HG03175 (cell line): Measurements from ENCODE around the gene TM9SF3.
"Not testable (repeated sequence)": the region's sequence is repeated elsewhere in the genome, so short reads cannot be mapped to it uniquely, and the experiment has no call there.

Source experiments
- ATAC-seq: cut with Tn5 transposase; IDR thresholded peaks from one replicate; pipeline ENCODE4 v1.9.1; 2021; ENCODE audit warnings: mild to moderate bottlenecking, moderate library complexity; ENCODE audit not compliant: unreplicated experiment

TM9SF3 gene

DNA sequence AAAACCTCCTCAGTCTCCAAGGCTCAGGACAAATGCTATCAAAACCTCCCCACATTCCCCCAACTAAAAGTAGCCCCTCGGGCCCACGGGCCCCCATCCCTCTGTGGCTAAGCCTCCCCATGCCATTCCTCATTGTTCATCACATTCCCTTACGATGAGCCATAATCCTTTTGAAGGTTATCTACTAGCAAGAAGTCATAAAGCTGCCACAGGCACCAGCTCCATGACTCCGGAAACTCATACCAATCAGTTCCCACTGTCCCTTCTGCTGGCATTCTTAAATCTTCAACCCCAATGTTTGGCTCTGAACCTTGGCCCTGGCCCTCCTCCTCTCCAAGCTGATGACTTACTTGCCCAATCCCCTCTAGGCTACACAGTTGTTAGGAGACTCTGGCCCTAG lies 19.4 kb upstream of the TM9SF3 start:
- ATAC-seq = no peak

DNA sequence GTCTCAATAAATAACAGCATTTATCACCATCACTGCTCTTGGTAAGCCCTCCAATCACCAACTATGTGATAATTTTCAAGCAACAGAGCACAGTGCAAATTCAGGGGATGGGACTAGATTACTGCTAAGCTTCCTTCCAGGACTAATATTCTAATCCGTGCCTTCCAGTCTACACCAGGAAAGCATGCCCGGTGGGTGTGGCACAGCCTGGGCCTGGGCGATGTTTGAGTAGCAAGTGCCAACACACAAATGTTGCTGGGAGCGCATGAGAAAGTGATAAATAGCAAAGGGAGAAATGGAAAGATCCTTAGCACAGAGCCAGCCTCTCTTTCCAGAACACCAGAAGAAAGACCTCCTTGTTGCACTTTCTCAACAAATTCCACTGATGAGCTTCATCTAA lies 13.5 kb upstream of the TM9SF3 start:
- ATAC-seq = no peak

DNA sequence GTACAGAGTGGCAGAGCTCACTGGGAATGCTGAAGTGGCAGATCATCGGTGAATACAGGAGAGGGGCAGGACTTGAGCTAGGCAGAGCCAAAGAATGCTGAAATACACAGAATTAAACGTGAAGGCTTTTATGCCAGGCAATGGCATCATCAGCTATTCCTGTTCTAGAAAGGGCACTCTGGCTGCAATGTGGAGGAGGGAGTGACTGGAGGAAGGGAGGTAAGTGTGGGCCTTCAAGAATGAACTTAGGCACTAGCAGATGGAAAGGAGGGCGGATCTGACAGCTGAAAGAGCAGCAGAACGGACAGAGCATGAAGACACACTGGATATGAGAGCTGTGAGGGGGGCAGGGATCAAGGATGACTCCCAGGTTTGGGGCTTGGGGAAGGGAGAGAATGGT lies 12.0 kb upstream of the TM9SF3 start:
- ATAC-seq = no peak

DNA sequence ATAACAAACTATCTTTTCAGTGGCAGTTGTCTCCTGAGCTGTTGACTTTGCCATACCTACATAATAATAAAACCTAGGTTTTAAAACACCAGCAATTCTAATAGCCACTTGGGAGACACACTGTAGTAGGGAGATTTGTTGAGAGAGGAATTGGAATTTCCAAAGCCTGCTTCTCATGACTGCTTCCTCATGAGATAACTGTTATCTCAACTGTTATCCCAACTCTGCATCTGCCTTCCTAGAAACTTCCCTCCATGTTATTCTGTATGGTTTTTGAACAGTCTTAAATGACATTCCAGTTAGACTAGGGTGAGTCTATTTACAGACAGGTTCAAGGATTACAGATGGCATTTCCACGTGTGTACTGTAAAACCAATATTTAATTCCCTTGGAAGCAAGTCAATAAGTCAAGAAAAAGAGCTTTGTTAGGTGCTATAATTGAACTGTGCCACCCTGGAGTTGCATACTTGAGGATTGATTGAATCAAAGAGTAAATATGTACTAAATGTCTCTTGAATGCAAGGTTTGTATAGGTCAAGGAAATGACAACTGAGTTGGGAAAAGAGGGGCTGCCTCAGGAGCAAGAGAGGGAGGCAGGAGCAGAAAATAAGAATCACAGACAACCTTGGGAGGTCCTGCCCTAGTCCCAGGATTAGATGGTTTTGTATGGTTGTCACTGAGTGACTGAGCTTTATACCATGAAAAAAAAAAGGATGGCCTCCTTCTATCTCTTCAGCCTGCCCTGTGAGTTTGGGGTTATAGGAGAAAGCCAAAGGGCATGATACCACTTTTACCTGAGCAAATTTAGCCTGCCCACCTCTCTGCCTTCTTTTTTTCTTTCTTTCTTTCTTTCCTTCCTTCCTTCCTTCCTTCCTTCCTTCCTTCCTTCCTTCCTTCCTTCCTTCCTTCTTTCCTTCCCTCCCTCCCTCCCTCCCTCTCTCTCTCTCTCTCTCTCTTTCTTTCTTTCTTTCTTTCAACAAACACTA lies 9.9 kb upstream of the TM9SF3 start:
- no peak for ATAC-seq

DNA sequence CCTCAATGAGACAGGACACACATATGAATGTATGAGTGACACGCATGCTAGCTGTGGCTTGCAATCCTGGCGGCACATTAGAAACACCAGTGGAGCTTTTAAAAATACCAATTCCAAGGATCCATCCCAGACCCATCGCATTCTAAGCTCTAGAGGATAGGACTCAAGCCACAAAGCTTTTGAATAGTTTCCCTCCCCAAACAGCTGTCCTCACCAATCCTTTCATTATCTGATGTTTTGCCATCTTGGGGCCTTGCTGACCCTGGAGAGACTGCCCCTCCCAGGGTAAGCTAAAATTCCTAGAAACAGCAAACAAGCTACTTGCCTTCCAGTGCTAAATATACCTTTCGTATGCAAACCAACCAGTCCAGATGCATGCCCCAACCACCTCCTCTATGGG lies 8.9 kb upstream of the TM9SF3 start:
- no peak for ATAC-seq

DNA sequence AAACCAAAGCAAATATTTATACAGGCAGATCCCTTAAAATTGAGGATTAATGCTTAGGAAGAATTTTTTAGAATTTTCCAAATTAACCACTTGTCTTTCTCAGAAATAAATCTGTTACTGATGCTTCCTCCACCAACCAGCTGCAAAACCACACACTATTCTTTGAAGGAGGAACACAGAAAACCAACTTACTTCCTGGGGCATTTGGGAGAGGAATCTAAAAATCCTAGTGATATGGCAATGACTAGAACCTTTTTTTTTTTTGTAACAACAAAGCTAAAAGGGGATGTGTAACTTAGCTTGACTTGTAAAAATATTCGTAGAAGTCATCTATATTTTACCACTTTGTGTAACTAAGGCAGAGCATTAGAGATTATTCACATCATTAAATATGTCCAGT lies 5.1 kb upstream of the TM9SF3 start:
- ATAC-seq = no peak

DNA sequence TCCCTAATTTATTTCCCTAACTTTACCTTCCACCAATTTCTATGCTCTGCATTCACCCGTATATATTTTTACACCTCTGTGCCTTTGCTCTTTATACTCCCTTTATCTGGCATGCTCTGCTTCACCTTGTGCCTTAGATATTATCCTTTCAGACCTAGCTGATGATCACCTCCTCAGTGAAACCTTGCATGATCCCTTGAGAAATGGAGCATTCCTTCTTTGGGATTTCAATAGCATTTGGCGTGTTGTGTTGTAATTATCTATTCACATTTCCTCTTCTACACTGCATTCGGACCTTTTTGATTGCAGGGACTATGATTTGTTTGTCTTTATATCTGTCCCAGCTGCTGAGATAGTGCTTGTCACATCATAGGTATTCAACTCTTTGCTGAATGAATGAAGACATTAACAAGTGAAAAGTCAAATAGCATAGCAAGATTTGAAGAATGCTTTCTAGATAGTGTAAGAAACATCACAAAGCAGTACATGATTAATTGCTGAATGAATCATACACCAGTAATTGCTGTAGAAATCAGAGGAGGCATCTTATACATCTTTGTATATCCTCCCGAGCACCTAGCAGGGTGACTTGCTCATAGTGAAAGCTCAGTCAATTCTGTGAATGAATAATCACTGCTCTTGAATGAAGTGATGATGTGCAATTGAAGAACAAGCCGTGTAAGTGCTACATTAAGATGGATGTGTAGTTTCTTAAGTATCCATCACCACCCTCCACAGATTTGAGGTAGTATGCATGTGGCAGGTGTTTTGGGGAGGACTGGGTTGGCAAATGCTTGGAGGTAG lies 2.0 kb upstream of the TM9SF3 start:
- peak; percentile 46 for ATAC-seq

DNA sequence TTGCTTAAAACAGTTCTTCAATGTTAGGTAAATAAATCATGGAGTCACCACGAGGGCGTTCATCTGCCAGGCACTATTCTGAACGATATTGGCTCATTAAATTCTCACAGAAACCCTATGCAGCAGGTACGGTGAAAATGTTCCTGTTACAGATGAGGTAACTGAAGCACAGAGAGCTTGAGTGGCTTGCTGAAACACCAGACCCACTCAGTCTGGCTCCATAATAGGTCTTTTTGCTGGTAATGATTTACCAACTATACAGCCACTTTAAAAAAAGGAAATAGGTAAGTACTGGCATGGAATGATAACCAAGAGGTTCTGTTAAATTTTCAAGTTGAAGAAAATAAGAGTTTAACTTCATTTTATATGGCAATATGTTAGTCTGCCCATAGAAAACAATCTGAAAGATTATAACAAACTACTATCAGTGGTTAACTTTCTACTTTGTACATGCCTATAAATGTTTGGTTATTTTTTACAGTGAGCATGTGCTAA lies 1.3 kb upstream of the TM9SF3 start:
- no peak for ATAC-seq

DNA sequence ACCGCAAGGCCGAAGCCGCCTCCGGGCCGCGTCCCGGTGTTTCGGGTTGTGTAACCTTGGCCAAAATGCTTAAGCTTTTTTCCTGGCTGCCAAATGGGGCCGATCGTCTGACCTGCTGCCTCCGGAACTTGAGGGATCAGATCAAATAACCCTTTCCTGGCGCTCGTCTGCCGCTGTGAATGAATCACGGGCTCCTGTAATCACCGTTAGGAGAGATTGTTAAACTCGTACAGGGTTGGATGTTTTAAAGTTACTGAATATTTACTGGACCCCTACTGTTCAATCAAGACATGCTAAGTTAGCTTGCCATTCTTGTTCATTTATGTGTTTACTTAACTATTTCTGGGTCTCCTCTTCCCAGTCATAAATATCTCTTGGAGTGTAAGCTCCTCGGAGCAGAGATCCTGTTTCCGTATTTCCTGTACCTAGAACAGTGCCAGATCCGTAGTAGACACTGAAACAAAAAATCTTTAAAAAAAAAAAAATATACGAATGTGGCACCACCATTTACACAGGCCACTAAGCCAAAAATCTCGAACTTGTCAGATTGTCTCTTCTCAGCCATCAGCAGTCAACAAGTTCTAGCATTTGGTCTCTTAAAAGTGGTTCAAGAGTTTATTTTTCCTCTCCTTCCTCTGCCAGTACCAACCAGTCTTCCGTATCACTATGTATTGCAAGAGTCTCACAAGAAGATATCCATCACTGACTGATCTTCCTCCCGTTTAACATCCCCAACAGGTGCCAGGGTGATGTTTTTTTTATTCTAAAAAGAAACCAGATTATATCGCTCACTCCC lies 650 bp upstream of the TM9SF3 start:
- no peak for ATAC-seq

DNA sequence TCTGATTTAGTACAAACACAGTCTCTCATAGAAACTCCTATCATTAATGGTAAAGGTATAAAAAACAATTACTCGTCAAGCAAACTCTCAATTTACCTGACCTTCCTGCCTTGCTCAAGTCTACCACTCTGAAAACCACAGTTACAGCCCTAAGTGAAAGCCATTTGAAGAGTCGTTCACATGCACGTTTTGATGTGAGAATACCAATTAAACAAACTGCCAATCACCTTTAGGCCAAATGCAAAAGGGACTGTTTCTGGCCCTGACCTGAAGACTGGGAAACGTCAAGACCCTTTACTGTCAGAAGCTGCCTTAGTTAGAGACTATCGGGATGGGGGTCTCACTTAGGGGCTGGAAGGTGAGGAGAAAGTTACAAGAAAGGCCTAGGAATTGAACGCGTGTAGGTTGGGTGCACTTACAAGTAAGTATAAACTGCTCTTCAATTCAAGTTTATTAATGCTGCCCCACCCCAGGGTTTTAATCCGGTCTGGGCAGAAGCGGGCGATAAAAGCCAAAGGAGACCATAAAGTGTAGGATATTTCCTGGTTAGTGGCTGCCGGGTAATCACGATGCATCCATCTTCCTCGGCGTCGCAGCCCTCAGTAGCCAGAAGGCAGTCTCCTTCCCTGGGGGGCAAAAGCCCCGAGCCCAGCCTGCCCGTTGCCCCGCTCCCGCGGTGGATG lies 935 bp downstream of the TM9SF3 start:
- ATAC-seq = no peak

DNA sequence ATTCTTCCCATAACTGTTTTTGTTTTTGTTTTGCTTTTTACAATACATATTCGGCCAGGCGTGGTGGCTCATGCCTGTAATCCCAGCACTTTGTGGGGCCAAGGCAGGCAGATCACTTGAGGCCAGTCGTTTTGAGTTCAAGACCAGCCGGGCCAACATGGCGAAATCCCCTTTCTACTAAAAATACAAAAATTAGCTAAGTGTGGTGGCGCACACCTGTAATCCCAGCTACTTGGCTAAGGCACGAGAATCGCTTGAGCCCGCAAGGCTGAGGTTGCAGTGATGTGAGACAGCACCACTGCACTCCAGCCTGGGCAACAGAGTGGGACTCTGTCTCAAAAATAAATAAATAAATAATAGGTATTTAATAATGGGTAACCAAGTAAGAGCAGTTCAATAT lies 2.3 kb downstream of the TM9SF3 start:
- ATAC-seq = no peak

DNA sequence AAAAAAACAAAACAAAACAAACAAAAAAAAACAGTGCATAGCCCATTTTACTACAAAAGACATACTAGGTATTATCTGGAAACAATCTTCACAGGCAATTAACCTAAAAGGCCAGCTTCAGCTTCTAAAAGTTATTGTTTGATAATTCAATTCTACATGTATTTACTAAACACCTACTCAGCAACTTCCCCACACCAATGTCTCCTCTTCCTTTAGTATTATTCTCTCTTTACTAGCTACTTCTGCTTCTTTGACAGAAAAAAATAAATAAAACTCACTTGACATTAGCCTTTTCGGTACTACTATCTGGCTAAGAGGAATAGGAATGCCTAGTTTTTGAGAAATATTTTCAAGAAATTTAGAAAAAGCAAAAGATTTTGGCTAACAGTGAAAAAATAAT lies 2.8 kb downstream of the TM9SF3 start:
- ATAC-seq = no peak

DNA sequence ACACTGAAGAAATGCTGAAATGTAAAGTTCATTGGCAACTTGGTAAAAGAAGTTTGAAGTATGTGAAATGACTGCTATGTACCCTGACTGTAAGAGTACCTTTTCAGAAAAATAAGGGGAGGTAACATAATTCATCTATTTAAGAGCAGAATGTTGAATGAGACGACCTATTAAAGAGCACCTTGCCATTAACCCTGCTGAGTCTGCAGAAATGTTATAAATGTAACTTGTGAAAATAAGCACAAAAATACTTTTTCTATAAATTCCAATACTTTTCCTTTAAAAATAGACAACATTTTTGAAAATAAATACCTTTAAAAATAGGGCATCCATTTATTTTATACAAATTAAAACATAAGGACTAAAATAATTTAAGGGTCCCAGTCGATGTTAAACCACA lies 7.7 kb downstream of the TM9SF3 start:
- ATAC-seq = no peak

DNA sequence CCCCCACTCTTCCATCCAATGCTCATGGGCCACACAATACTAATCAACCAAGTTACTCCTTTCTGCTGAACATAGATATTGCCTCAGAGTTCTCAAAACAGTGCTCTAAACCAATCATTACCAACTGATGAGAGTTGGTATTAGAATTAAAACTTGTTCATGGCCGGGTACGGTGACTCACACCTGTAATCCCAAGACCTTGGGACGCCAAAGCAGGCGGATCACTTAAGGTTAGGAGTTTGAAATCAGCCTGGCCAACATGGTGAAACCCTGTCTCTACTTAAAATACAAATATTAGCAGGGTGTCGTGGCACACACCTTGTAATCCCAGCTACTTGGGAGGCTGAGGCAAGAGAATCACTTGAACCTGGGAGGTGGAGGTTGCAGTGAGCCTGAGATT lies 8.2 kb downstream of the TM9SF3 start:
- ATAC-seq = no peak

DNA sequence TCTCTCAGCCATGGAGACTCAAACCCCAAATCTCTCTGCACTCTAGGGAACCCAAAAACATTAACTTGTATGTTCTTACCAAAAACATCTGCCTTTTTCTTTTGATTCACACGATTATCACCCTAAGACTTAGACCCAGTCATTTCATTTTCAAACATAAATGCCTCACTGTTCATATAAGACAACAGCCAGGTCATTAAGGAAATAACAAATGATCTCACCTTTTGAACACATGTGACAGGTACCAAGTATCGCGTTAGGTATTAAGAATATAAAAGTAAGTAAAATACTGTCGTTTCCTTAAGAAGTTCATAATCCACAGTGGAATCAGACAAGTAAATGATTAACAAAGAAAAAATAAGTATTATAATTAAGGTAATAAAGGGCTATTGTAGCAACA lies 8.8 kb downstream of the TM9SF3 start:
- ATAC-seq = no peak

DNA sequence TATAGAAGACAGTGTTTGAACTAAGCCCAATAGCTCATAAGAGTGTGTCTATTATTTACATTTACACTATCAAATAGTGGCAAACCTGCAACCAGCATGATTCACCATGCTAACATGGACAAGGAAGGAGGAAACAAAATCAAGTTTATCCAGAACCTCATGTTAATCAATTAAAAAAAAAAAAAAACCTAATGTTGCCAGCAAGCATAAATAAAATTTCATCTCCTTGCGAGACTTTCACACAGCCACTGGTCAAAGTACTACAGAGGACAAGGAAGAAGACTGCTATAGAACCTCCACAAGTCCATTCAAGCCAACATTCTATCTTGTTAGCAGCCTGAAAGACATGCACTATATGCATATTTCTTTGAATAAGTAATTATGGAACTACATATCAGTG lies 9.7 kb downstream of the TM9SF3 start:
- ATAC-seq = no peak

DNA sequence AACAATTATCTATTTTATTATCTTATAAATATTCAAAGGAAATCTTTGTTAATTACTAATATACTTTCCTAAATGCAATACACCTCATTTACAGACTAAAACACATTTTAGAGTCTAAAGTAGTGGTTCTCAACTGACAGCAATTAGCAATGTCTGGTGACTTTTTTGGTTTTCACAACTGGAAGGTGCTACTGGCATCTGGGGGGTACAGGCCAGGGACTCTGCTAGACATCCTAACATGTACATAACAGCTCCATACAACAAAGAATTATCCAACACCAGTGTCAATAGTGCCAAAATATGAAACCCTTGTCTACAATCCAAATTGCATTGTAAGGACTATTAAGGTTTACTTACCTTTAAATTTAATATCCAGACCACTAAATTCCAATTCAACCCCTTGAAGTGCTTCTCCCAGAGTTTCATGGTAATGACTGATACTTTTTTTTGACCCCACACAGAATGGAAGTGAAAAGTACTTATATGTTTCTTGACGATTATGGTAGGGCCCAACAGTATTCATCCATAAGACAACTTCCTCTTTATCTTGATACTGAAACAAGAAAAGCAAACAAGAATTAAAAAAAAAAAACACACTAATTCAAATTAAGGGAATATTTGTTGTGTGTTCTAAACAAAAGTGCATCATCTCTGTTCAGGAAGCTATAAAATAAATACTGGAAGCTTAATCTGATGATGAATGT lies 10.4 kb downstream of the TM9SF3 start:
- ATAC-seq = no peak

DNA sequence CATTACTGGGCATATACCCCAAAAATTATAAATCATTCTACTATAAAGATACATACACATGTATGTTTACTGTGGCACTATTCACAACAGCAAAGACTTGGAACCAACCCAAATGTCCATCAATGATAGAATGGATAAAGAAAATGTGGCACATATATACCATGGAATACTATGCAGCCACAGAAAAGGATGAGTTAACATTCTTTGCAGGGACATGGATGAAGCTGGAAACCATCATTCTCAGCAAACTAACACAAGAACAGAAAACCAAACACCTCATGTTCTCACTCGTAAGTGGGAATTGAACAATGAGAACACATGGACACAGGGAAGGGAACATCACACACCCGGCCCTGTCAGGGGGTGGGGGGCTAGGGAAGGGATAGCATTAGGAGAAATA lies 12.2 kb downstream of the TM9SF3 start:
- ATAC-seq = not testable (repeated sequence)

DNA sequence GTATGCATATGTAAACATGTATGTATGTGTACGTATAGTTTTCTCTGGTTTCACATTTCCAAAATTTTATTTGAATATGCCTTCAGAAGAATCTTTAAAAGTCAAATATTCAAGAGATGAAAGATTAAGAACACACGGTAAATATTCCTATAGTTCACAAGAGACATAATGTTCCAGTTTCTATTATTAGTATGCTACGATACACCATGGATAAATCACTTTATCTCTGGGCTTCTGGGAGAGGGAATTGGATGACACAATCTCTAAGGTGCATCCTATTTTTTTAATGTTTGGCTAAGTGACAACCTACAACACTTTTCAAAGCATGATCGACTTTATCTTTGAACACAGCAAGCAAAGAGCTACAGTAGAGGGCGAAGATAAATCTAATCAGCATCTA lies 13.8 kb downstream of the TM9SF3 start:
- ATAC-seq = no peak
